Neuronal stem cell (in vitro differentiated cells): ENCODE data around the gene UNC5C.

Source experiments
- DNase-seq: peaks from one replicate; pipeline ENCODE4 v3.0.0-alpha.2; 2013; ENCODE audit warnings: low spot score
- H2AFZ ChIP-seq: one replicate; pipeline ENCODE4 v1.6.1; 2013; ENCODE audit warnings: mild to moderate bottlenecking, low read length, inconsistent platforms
- H2AK5ac ChIP-seq: 2 replicates; pipeline ENCODE4 v1.6.1; 2013; ENCODE audit warnings: low read depth, mild to moderate bottlenecking, inconsistent platforms, low read length, moderate library complexity, mixed read lengths
- H2BK120ac ChIP-seq: 2 replicates; pipeline ENCODE4 v1.6.1; 2013; ENCODE audit warnings: low read depth, mild to moderate bottlenecking, inconsistent platforms, low read length, moderate library complexity, mixed read lengths
- H2BK12ac ChIP-seq: one replicate; pipeline ENCODE4 v1.6.1; 2013; ENCODE audit warnings: low read length, inconsistent platforms
- H2BK15ac ChIP-seq: 2 replicates; pipeline ENCODE4 v1.6.1; 2013; ENCODE audit warnings: mild to moderate bottlenecking, low read length, inconsistent platforms, mixed read lengths
- H2BK5ac ChIP-seq: one replicate; pipeline ENCODE4 v1.6.1; 2013; ENCODE audit warnings: inconsistent platforms, mild to moderate bottlenecking, low read length, moderate library complexity
- H3K14ac ChIP-seq: one replicate; pipeline ENCODE4 v1.6.1; 2013; ENCODE audit warnings: low read length, inconsistent platforms
- H3K18ac ChIP-seq: 2 replicates; pipeline ENCODE4 v1.6.1; 2013; ENCODE audit warnings: low read length, inconsistent platforms
- H3K23ac ChIP-seq: 2 replicates; pipeline ENCODE4 v1.6.1; 2013; ENCODE audit warnings: low read depth, mild to moderate bottlenecking, mixed read lengths, low read length, inconsistent platforms; ENCODE audit not compliant: poor library complexity
- H3K27ac ChIP-seq: replicated peaks from 3 replicates; pipeline ENCODE4 v1.5.1; 2013; ENCODE audit warnings: low read length, inconsistent platforms
- H3K27me3 ChIP-seq, 3 experiments: 2 replicates each; pipeline ENCODE4 v1.6.1; 2013; ENCODE audit warnings: low read length in 3 of 3, mild to moderate bottlenecking in 2 of 3, inconsistent platforms in 1 of 3, low read depth in 1 of 3, mixed read lengths in 1 of 3, moderate library complexity in 1 of 3; ENCODE audit not compliant: control insufficient read depth in 3 of 3, insufficient read depth in 3 of 3
- H3K36me3 ChIP-seq, 2 donors: replicated peaks in 1 of 2; 2 replicates each; pipeline ENCODE4 v1.6.1; 2013; ENCODE audit warnings: low read length in 2 of 2; ENCODE audit not compliant: control insufficient read depth in 2 of 2, insufficient read depth in 2 of 2
- H3K4ac ChIP-seq: 2 replicates; pipeline ENCODE4 v1.6.1; 2013; ENCODE audit warnings: inconsistent platforms, mild to moderate bottlenecking, low read length, moderate library complexity
- H3K4me1 ChIP-seq, 2 donors: 1 replicate in 1 of 2; 2 replicates in 1 of 2; pipeline ENCODE4 v1.6.1; 2013; ENCODE audit warnings: low read length in 2 of 2, low read depth in 1 of 2; ENCODE audit not compliant: control insufficient read depth in 2 of 2, insufficient read depth in 1 of 2
- H3K4me2 ChIP-seq: one replicate; pipeline ENCODE4 v1.6.1; 2013; ENCODE audit warnings: mild to moderate bottlenecking, low read length, inconsistent platforms; ENCODE audit not compliant: insufficient read depth, poor library complexity, severe bottlenecking
- H3K4me3 ChIP-seq, 2 donors: 2 replicates each; pipeline ENCODE4 v1.5.1; 2013; ENCODE audit warnings: low read length in 2 of 2, mild to moderate bottlenecking in 2 of 2, inconsistent platforms in 1 of 2, moderate library complexity in 1 of 2
- H3K79me1 ChIP-seq: one replicate; pipeline ENCODE4 v1.6.1; 2013; ENCODE audit warnings: low read depth, mild to moderate bottlenecking, inconsistent platforms, low read length, moderate library complexity
- H3K9ac ChIP-seq: one replicate; pipeline ENCODE4 v1.6.1; 2013; ENCODE audit warnings: mild to moderate bottlenecking, low read depth, low read length, inconsistent platforms; ENCODE audit not compliant: poor library complexity
- H3K9me3 ChIP-seq, 2 donors: replicated peaks in 1 of 2; 2 replicates each; pipeline versions ENCODE3 to v1.6.1; 2013; ENCODE audit warnings: low read length in 2 of 2, mild to moderate bottlenecking in 2 of 2, inconsistent platforms in 1 of 2, low read depth in 1 of 2, mixed read lengths in 1 of 2, moderate library complexity in 1 of 2; ENCODE audit not compliant: control insufficient read depth in 2 of 2, insufficient read depth in 1 of 2
- H4K8ac ChIP-seq: one replicate; pipeline ENCODE4 v1.6.1; 2013; ENCODE audit warnings: low read depth, mild to moderate bottlenecking, inconsistent platforms, low read length, moderate library complexity
- H4K91ac ChIP-seq: one replicate; pipeline ENCODE4 v1.6.1; 2013; ENCODE audit warnings: low read length, low read depth, mild to moderate bottlenecking, inconsistent platforms; ENCODE audit not compliant: poor library complexity
- WGBS, 2 donors: extraction: QIAGEN DNeasy Blood & Tissue Kit; methylation state at CpG; one replicate each; pipeline ENCODE4 v1.1.7; 2013; ENCODE audit warnings: missing lambda C conversion rate in 2 of 2, mixed read lengths in 1 of 2; ENCODE audit not compliant: insufficient read length in 2 of 2, insufficient replicate concordance in 1 of 2; ENCODE audit errors: extremely low coverage in 2 of 2; 5-methylcytosine and 5-hydroxymethylcytosine counted together

UNC5C gene

GRCh38 chr4:95162867-95163266 is 385.9 kb downstream of the UNC5C start:
- WGBS, 2 donors = no CpG with 5 or more reads among the region's 6 CpGs
- no peak for DNase-seq
- no peak overlapping the region for H3K4me2 ChIP-seq
- H2AK5ac ChIP-seq = no peak overlapping the region
- H3K4me1 ChIP-seq = peaks cover 2 to 7% of the 10 kb centered on the region in 2 donors
- H2BK12ac ChIP-seq = no peak overlapping the region
- no peak overlapping the region for H3K14ac ChIP-seq
- no peak overlapping the region for H4K8ac ChIP-seq
- H3K36me3 ChIP-seq = peaks cover 0 to 83% of the 10 kb centered on the region in 2 donors
- no peak overlapping the region for H3K27ac ChIP-seq
- no peak overlapping the region for H2BK15ac ChIP-seq
- no peaks in the 10 kb centered on the region for H3K79me1 ChIP-seq
- no peak overlapping the region for H4K91ac ChIP-seq
- no peak overlapping the region for H3K9ac ChIP-seq
- no peak overlapping the region for H3K23ac ChIP-seq
- no peaks in the 10 kb centered on the region for H3K27me3 ChIP-seq
- H3K18ac ChIP-seq = no peak overlapping the region
- H3K4me3 ChIP-seq = no peak overlapping the region
- no peaks in the 10 kb centered on the region for H3K9me3 ChIP-seq
- no peak overlapping the region for H2BK120ac ChIP-seq
- no peak overlapping the region for H2AFZ ChIP-seq
- H2BK5ac ChIP-seq = no peak overlapping the region
- no peak overlapping the region for H3K4ac ChIP-seq

GRCh38 chr4:95161781-95162469 is 386.8 kb downstream of the UNC5C start:
- Histone ChIP-seq H3K36me3 (peaks cover 0 to 83% of the 10 kb centered on the region in 2 donors), H4K91ac (no peak overlapping the region), H3K79me1 (no peaks in the 10 kb centered on the region), H3K4me1 (peaks cover 5 to 7% of the 10 kb centered on the region in 2 donors), H3K27me3 (no peaks in the 10 kb centered on the region), H2BK12ac (no peak overlapping the region), H3K18ac (no peak overlapping the region), H2BK15ac (no peak overlapping the region), H3K27ac (no peak overlapping the region), H3K9ac (no peak overlapping the region), H3K4ac (no peak overlapping the region), H3K9me3 (no peaks in the 10 kb centered on the region), H2AK5ac (no peak overlapping the region), H3K23ac (peak overlapping the region; percentile 44), H3K4me2 (no peak overlapping the region), H3K4me3 (no peak overlapping the region), H4K8ac (no peak overlapping the region), H2BK5ac (no peak overlapping the region), H2AFZ (no peak overlapping the region), H3K14ac (peak overlapping the region; percentile 26), H2BK120ac (no peak overlapping the region)
- DNase-seq = no peak
- WGBS, 2 donors = no CpG with 5 or more reads among the region's 12 CpGs

- no peak for DNase-seq
- H3K23ac ChIP-seq = no peak overlapping the region
- H3K4me1 ChIP-seq = peaks cover 5 to 7% of the 10 kb centered on the region in 2 donors
- H2BK12ac ChIP-seq = no peak overlapping the region
- no peak overlapping the region for H3K14ac ChIP-seq
- no peaks in the 10 kb centered on the region for H3K9me3 ChIP-seq
- H4K91ac ChIP-seq = no peak overlapping the region
- H3K4me2 ChIP-seq = no peak overlapping the region
- no peak overlapping the region for H2AK5ac ChIP-seq
- no peak overlapping the region for H3K18ac ChIP-seq
- H3K79me1 ChIP-seq = no peaks in the 10 kb centered on the region
- H3K36me3 ChIP-seq = peaks cover 0 to 94% of the 10 kb centered on the region in 2 donors
- no peak overlapping the region for H3K4ac ChIP-seq
- no peak overlapping the region for H3K27ac ChIP-seq
- H2AFZ ChIP-seq = no peak overlapping the region
- H2BK120ac ChIP-seq = no peak overlapping the region
- no peak overlapping the region for H4K8ac ChIP-seq
- no peaks in the 10 kb centered on the region for H3K27me3 ChIP-seq
- no peak overlapping the region for H3K4me3 ChIP-seq
- WGBS, 2 donors = no CpG with 5 or more reads among the region's 4 CpGs
- H2BK15ac ChIP-seq = no peak overlapping the region
- H2BK5ac ChIP-seq = no peak overlapping the region
- H3K9ac ChIP-seq = no peak overlapping the region
Observed at GRCh38 chr4:95159384-95159783, 389.4 kb downstream of the UNC5C start.

- no peak overlapping the region for H4K91ac ChIP-seq
- H3K27ac ChIP-seq = no peak overlapping the region
- peak overlapping the region; percentile 86 for H3K18ac ChIP-seq
- no peak overlapping the region for H3K14ac ChIP-seq
- H3K27me3 ChIP-seq = no peaks in the 10 kb centered on the region
- no peak for DNase-seq
- no peak overlapping the region for H4K8ac ChIP-seq
- no peak overlapping the region for H3K4me3 ChIP-seq
- H3K4me2 ChIP-seq = no peak overlapping the region
- no peaks in the 10 kb centered on the region for H3K79me1 ChIP-seq
- no peak overlapping the region for H2BK15ac ChIP-seq
- no peak overlapping the region for H2BK5ac ChIP-seq
- H3K9ac ChIP-seq = no peak overlapping the region
- H2AK5ac ChIP-seq = no peak overlapping the region
- peaks cover 0 to 97% of the 10 kb centered on the region in 2 donors for H3K36me3 ChIP-seq
- no peak overlapping the region for H2BK12ac ChIP-seq
- no peak overlapping the region for H3K4ac ChIP-seq
- H3K4me1 ChIP-seq = peaks cover 5 to 7% of the 10 kb centered on the region in 2 donors
- H3K9me3 ChIP-seq = no peaks in the 10 kb centered on the region
- H3K23ac ChIP-seq = no peak overlapping the region
- WGBS, 2 donors = no CpG with 5 or more reads among the region's 2 CpGs
- H2AFZ ChIP-seq = no peak overlapping the region
- no peak overlapping the region for H2BK120ac ChIP-seq
Observed at GRCh38 chr4:95158626-95159025, 390.1 kb downstream of the UNC5C start.
